Midbrain (tissue), 1 donor: ENCODE data around the gene GAB2.

ENCODE experiments used
- DNase-seq: peaks from one replicate; lab custom pipeline; 2025; lab: John Stamatoyannopoulos, UW

GAB2 gene

DNA sequence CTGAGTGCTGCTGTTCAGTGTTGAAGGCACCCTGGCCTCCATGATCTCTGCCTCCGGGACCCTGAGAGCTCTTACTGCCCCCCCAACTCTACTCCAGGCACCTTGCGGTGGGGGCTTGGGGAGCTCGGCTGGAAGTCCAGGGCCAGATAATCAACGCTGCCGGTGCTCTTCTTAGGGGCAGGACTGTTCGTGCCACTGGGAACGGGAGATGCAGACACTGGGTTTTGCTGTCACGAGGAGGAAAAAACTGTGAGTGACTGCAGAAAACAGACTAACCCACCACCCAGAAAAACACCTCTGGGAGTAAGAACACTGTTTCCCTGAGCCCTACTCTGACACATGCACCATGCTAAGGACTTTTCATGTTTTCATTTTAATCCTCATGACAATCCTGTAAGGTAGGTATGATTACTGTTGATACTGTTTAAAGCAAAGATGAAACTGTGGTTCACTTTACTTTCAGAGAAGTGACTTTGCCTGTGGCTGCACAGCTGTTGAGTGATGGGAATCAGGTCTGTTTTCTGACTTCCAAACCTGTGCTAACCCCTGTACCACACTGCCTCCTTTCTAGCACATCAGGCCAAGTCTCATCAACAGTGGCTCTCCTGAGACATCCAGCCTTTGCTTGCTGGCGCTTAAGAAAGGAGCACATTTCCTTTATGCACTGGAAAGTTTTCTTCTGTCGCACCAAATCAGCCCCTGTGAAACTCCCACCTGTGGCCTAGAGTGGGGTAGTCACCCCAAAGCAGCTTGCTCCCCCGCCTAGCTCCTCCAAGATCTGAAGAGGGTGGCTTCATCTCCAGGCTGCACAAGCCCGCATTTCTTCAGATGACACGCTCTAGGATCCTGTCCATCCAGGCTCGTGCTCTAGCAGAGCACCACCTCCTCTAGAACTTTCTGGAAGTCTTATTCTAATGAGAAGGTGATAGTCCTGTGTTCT lies 197.1 kb downstream of the GAB2 start:
- no peak for DNase-seq

DNA sequence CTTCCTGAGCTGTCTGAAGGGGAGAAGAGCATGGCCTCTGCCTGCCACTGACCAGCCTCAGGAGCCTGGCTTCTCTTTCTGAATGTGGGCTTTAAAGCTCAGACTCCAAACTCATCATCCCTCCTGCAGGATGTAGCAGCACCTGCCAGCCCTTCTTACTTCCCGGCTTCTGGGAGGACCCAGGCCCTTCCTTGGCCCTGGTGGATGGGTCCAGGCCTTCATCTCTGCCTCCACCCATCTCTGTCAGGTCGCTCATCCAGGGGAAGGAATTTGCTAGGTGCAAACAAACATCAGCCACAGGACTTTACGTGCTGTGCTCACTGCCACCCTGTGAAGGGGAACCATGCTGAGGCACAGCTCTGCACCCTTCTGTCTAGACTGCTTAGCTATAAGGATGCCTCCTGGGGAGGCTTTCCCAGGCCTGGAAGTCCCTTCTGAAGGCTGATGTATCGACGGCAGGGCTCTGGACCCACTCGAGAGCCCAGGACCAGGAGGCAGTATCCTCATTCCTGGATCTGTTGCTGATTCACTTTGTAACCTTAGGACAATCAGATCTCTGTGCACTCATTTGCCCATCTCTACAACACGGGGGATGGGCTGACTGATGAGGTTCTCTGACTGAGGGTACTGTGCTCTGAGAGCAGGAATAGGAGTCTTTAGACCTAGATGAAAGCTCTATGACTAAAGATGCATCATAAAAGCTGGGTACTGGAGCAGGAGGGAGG lies 198.0 kb downstream of the GAB2 start:
- peak; percentile 25 for DNase-seq

DNA sequence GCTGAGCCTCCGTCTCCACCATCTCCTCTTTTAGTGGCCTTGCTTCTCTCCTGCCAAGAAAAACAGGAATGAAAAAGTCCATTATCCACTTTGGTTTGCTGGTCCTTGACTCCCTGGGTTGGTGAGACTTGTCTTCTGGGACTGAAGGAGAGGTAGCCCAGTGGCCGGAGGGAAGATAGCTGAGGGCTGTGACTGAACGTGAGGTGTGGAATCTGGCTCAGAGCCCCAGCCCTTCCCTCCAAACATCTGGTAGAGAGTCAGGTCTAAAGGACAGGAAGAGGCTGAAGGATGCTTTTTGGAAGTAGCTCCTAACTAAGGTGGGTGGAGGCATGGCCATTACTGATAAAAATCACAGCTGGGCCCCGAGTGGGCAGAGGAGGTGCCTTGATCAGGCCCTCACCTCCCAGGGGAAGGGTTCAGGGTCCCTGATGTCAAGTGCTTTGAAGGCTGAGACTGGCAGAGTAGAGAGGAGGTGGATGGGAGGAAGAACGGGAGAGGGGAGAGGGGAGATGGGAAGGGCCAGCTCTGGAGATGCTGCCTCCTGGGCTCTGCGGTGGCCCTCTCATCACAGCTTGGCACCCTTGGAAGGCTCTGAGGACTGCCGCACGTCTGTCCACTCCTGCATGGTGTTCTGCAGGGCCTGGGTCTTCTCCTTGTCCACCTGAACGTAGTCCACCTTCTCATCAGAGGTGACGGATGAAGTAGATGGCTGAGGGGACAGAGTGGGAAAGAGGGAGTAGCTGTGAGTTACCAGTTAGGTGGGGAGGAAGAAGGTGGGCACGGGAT lies 198.7 kb downstream of the GAB2 start:
- no peak for DNase-seq

- no peak for DNase-seq
These were observed 199.7 kb downstream of the GAB2 start for GRCh38 chr11:78217650-78218541.

DNA sequence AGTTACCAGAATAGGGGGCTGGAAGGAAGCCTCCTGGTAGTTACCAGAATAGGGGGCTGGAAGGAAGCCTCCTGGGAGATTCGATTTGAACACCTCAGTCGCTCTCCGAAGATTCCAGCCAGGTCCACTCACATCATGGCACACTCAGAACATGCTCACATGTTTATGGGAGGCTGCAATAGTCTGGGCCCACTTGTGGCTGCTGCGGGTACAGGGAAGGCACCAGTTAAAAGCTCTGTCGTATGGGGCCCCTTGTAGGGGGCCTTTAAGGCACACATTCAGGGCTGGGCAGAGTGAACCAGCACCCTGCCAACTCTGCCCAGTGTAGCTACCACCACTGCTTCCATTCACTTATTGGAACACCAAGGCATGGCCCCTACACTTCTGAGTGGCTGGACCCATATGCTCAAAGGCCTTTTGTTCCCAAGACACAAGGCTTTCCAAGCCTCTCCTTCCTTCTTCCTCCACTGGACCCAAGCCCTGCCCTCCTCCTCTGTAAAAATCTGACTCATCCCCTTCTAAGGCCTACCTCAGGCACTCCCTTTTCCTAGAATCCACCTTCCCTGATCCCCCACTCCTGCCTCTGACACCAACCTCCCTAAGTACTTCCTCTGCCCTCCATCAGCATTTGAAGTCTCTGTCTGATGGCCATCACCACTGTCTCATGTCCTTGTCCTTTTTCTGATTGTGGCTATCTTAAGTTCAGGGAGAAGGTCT lies 200.9 kb downstream of the GAB2 start:
- no peak for DNase-seq

DNA sequence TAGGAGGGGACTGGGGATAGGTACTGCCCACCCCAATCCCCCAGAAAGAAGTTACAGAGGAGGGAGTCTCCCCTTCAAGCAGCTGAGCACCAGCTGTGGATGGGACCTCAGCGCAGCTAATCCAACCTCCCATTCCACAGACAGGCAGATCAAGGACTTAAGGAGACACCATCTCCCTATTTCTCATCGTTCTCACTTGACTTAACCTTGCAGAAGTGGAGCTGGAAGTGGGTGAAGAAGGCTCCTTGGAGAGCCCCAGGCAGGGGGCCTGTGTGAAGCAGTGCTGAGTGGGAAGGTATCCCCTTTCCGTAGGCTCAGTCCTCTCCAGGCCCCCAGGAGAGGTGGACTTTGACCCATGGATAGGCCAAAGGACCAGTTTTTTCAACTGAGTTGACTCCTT lies 201.6 kb downstream of the GAB2 start:
- no peak for DNase-seq

- no peak for DNase-seq
These were observed 203.1 kb downstream of the GAB2 start for GRCh38 chr11:78214331-78215194.

- DNase-seq: no peak
These were observed 203.9 kb downstream of the GAB2 start for GRCh38 chr11:78213526-78214330.

DNA sequence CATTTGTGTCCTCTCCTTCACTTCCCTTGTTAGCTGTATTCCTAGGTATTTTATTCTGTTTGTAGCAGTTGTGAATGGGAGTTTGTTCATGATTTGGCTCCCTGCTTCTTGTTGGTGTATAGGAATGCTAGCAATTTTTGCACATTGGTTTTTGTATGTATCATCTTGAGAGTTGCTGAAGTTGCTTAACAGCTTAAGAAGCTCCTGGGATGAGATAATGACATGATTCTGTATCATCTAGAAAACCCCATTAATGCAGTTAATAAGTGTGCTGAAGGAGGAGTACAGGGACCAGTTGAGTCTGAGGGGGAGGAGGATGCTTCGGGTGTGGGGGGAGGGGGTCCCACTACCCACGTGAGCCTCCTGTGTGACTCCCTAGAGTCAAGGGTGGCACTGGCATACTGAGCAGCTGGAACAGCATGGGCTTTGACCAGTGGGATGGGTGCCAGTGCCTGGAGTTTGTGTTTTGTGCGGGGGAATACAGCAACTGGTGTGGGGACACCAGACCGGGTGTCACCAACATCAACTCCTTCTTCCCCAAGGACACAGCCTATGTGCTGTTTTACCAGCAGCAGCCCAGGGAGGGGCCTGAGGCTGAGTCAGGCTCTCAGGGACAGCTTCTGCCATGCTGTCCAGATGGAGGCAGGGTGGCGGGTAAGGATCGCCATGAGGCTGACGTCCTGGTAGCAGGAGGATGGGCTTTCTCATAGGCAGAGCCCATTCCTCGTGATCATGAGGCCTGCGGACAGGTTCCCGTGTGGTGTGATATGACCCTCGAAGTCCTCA lies 204.8 kb downstream of the GAB2 start:
- peak; percentile 15 for DNase-seq

DNA sequence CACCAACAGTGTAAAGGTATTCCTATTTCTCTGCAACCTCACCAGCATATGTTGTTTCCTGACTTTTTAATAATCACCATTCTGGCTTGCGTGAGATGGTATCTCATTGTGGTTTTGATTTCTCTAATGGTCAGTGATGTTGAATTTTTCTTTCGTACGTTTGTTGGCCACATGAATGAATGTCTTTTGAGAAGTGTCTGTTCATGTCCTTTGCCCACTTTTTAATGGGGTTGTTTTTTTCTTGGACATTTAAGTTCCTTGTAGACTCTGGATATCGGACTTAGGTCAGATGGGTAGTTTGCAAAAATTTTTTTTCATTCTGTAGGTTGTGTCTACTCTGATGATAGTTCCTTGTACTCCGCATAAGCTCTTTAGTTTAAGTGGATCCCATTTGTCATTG lies 206.1 kb downstream of the GAB2 start:
- no peak for DNase-seq

- DNase-seq: no peak
These were observed 207.5 kb downstream of the GAB2 start for GRCh38 chr11:78210000-78210608.

DNA sequence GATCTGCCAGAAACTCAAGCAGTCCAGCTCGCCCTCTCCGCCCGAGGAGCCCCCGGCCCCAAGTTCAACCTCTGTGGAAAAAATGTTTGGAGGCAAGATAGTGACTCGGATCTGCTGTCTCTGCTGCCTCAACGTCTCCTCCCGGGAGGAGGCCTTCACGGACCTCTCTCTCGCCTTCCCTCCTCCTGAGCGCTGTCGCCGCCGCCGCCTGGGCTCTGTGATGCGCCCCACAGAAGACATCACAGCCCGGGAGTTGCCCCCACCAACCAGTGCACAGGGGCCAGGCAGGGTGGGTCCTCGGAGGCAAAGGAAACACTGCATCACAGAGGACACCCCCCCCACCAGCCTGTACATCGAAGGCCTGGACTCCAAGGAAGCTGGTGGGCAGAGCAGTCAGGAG lies 208.1 kb downstream of the GAB2 start:
- DNase-seq: no peak

- DNase-seq: no peak
These were observed 209.1 kb downstream of the GAB2 start for GRCh38 chr11:78208257-78209165.

DNA sequence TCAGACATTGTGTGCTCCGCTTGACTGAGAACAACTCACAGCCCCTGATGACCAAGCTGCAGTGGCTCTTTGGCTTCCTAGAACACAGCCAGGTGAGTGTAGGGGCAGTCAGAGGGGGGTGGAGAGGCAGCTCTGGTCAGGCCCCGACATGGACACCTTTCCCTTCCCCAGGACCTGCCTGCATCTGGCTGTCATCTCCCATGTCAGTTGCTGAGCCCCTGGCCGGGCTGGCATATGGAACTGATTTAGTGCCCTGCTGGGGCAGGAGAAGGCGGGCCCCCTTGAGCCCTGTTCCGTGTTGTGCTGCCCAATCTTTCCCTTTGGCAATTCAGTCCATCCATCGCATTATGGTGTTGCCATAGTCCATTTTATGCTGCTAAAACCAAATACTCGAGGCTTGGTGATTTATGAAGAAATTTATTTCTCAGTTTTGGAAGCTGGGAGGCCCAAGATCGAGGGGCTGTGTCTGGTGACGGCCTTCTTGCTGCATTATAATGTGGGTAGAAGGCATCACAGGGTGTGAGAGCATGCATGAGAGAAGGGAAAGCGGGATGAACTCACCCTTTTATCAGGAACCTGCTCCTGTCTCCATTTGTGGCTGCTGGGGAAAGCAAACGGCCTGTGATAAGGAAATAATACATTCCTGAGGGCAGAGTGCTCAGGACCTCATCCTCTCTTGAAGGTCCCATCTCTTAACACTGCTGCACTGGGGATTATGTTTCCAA lies 209.9 kb downstream of the GAB2 start:
- no peak for DNase-seq

DNA sequence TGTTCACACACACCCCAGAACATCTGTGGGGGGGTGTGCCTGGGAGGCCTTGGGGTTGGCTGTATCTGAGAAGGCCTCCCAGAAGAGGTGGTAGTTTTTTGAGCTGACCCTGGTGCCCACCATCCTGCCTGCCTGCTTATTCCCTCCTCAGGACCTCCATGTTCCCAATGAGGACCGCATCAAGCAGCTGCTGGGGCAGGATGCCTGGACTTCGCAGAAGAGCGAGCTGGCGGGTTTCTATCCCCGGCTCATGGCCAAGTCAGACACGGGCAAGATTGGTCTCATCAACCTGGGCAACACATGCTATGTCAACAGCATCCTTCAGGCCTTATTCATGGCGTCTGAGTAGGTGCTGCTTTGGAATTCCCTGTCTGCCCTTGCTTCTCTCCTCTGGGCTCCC lies 211.9 kb downstream of the GAB2 start:
- no peak for DNase-seq

DNA sequence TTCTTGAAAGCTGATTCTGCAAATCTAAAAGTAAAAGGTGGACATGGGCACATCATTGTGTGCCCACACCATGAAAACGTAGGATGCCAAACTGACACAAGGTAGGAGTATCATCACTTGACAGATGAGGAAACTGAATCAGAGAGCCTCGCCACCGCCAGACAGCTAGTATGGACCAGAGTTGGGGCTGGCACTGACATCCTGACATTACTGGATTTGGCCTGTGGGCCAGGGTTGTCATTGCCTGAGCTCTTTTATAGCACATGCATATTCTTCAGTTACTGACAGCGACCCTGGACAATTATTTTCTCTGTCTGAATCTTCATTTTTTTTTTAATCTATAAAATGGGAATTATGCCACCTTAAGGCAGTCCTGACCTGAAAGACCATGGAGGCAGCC lies 212.4 kb downstream of the GAB2 start:
- no peak for DNase-seq
